ENCODE measurements around the gene NUDT5.
"Not testable (repeated sequence)": the region's sequence is repeated elsewhere in the genome, so short reads cannot be mapped to it uniquely, and the experiment has no call there.

NUDT5 gene

GRCh38 chr10:12195603-12196506, at the start of gene NUDT5, which contains the start of gene CDC123:
TSS of gene NUDT5 (minus strand) at chr10:12195891. CDS start at chr10:12186291, 9,600 bp downstream.
TSS of gene CDC123 (plus strand) at chr10:12196188. CDS start at chr10:12196246, 58 bp downstream.
- peak; percentile 57 for DNase-seq

- DNase-seq, result no peak
These were observed 48.4 kb upstream of the NUDT5 start for GRCh38 chr10:12243864-12244620.

GRCh38 chr10:12241810-12242529, 46.3 kb upstream of the NUDT5 start:
- DNase-seq, result no peak

GRCh38 chr10:12238821-12239220, 43.1 kb upstream of the NUDT5 start:
- no peak for DNase-seq

GRCh38 chr10:12237265-12238220, 41.9 kb upstream of the NUDT5 start:
- DNase-seq, result no peak

- no peak for DNase-seq
These were observed 40.1 kb upstream of the NUDT5 start for GRCh38 chr10:12235796-12236195.

- no peak for DNase-seq
These were observed 39.5 kb upstream of the NUDT5 start for GRCh38 chr10:12235116-12235694.

GRCh38 chr10:12234687-12235086, 39.0 kb upstream of the NUDT5 start:
- DNase-seq, result not testable (repeated sequence)

- no peak for DNase-seq
These were observed 33.2 kb upstream of the NUDT5 start for GRCh38 chr10:12228851-12229250.

GRCh38 chr10:12226438-12226837, 30.7 kb upstream of the NUDT5 start:
- not testable (repeated sequence) for DNase-seq

GRCh38 chr10:12225444-12225843, 29.8 kb upstream of the NUDT5 start:
- no peak for DNase-seq

- no peak for DNase-seq
These were observed 25.9 kb upstream of the NUDT5 start for GRCh38 chr10:12221323-12222298.

- DNase-seq, result no peak
These were observed 23.3 kb upstream of the NUDT5 start for GRCh38 chr10:12218991-12219390.

- DNase-seq, result no peak
These were observed 19.1 kb upstream of the NUDT5 start for GRCh38 chr10:12214763-12215218.

GRCh38 chr10:12214093-12214492, 18.4 kb upstream of the NUDT5 start:
- no peak for DNase-seq

GRCh38 chr10:12213621-12214020, 17.9 kb upstream of the NUDT5 start:
- DNase-seq, result no peak

- no peak for DNase-seq
These were observed 16.8 kb upstream of the NUDT5 start for GRCh38 chr10:12212454-12212853.

- no peak for DNase-seq
These were observed 12.8 kb upstream of the NUDT5 start for GRCh38 chr10:12208460-12208859.

- DNase-seq, result no peak
These were observed 11.4 kb upstream of the NUDT5 start for GRCh38 chr10:12207114-12207513.

- no peak for DNase-seq
These were observed 9.4 kb upstream of the NUDT5 start for GRCh38 chr10:12205082-12205481.
